BE2C (cell line): ENCODE data around the gene UNKL.

ENCODE experiments used
- DNase-seq: peaks from one replicate; pipeline ENCODE4 v3.0.0-alpha.2; 2020
- H3K27me3 ChIP-seq: fragments of 250-450 bp; sonication (Bioruptor Pico); 2 replicates; pipeline ENCODE4 v1.5.1; 2020; ENCODE audit warnings: mild to moderate bottlenecking
- H3K36me3 ChIP-seq: fragments of 250-450 bp; sonication (Bioruptor Pico); 2 replicates; pipeline ENCODE4 v1.5.1; 2020; ENCODE audit warnings: mild to moderate bottlenecking
- H3K4me1 ChIP-seq: fragments of 250-450 bp; sonication (Bioruptor Pico); 2 replicates; pipeline ENCODE4 v1.5.1; 2020
- H3K4me3 ChIP-seq: 2 replicates; pipeline ENCODE4 v1.5.1; 2011; ENCODE audit warnings: low read depth, low read length
- H3K9me3 ChIP-seq: fragments of 250-450 bp; sonication (Bioruptor Pico); 2 replicates; pipeline ENCODE4 v1.5.1; 2020
- CTCF ChIP-seq: IDR thresholded peaks from 2 replicates; pipeline ENCODE4 v1.5.1; 2012; ENCODE audit warnings: mild to moderate bottlenecking, low read depth, low read length

UNKL gene

GRCh38 chr16:1426734-1427471 is 12.4 kb upstream of the UNKL start:
- DNase-seq = peak; percentile 20
- H3K4me1 ChIP-seq = peaks cover 16% of the 10 kb centered on the region
- TF ChIP-seq CTCF = no peak
- no peaks in the 10 kb centered on the region for H3K36me3 ChIP-seq
- no peaks in the 10 kb centered on the region for H3K9me3 ChIP-seq
- H3K4me3 ChIP-seq = no peak overlapping the region
- no peaks in the 10 kb centered on the region for H3K27me3 ChIP-seq

DNA sequence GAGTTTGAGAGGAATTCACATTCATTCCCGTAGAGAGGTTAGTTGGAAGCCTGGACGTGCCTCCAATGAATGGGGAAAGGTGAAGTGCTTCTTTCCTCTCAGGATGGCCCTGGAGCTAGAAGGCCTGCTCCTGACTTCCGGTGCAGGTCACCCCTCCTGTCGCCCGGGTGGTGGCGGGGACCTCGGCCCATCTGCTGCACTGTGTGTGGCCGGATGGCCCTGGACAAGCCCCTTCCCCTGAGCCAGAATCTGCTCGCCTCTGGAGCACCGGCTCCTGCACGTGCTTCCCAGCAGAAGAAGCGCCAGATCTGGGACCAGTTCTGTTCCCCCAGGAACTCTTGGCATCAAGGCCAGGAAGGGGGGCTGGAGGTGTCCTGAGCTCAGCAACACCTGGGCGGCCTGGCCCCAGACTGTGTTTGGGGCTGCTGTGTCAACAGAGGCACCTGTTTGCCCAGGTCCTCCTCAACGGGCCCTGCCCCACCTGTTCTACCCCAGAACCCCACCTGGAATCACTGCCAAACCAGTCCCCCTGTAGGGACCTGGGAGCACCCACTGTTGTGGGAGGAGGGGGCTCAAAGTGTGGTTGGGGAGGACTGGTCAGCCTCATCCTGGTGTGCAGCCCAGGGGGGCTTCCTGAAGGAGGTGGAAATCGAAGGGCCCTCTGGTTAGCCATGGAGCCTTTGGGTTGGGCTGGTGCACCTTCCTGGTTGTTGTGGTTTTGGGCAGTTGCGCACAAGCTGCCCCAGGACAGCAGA is 11.3 kb upstream of the UNKL start:
- no peak overlapping the region for H3K4me3 ChIP-seq
- H3K9me3 ChIP-seq = no peaks in the 10 kb centered on the region
- H3K36me3 ChIP-seq = no peaks in the 10 kb centered on the region
- TF ChIP-seq CTCF = no peak
- H3K4me1 ChIP-seq = peaks cover 10% of the 10 kb centered on the region
- H3K27me3 ChIP-seq = no peaks in the 10 kb centered on the region
- DNase-seq = no peak

DNA sequence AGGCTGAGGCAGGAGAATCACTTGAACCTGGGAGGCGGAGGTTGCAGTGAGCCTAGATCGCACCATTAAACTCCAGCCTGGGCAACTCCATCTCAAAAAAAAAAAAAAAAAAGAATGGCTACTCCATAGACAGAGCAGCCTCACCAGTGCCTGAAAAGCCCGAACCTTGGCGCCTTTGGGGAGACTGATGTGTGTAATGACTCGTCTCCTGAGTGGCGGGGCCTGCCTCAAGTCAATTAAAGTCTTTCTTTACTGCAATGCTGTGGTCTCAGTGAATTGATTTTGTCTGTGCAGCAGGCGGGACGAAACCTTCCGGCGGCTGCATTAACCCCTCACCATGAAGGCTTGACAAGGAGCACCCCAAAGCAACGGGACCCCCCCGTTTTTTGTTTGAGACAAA is 9.5 kb upstream of the UNKL start:
- no peak for TF ChIP-seq CTCF
- no peaks in the 10 kb centered on the region for H3K27me3 ChIP-seq
- no peaks in the 10 kb centered on the region for H3K4me1 ChIP-seq
- no peaks in the 10 kb centered on the region for H3K9me3 ChIP-seq
- no peak overlapping the region for H3K4me3 ChIP-seq
- no peaks in the 10 kb centered on the region for H3K36me3 ChIP-seq
- DNase-seq = no peak

- Histone ChIP-seq H3K4me3 (no peak overlapping the region), H3K4me1 (no peaks in the 10 kb centered on the region), H3K9me3 (no peaks in the 10 kb centered on the region), H3K36me3 (peaks cover 7% of the 10 kb centered on the region; the same call in 1 of the 2 replicates), H3K27me3 (no peaks in the 10 kb centered on the region)
- no peak for DNase-seq
- TF ChIP-seq CTCF = no peak
These were observed 7.6 kb upstream of the UNKL start for GRCh38 chr16:1422076-1422475.

DNA sequence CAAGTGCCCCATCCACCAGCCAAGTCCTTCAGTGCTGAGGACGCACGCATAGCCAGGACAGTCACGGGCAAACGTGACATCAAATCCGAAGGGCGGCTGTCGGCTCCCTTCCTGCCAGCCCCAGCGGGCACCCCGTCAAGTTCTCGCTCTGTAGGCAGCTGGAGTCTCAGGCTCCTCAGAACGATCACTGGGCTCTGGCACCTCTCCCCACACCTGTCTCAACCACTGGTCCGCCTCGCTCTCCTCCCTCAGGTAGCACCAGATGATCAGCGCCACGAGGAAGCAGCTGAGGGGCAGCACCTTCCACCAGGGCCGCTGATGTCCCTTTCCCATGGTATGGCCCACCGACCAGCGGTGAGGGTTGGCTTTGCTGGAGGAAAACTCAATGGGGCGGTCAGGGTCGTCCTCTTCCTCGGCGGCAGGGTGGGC is 5.6 kb upstream of the UNKL start:
- Histone ChIP-seq H3K4me3 (peak overlapping the region; percentile 100), H3K36me3 (peaks cover 7% of the 10 kb centered on the region; the same call in 1 of the 2 replicates), H3K4me1 (no peaks in the 10 kb centered on the region), H3K27me3 (no peaks in the 10 kb centered on the region), H3K9me3 (no peaks in the 10 kb centered on the region)
- TF ChIP-seq CTCF = no peak
- DNase-seq = no peak

DNA sequence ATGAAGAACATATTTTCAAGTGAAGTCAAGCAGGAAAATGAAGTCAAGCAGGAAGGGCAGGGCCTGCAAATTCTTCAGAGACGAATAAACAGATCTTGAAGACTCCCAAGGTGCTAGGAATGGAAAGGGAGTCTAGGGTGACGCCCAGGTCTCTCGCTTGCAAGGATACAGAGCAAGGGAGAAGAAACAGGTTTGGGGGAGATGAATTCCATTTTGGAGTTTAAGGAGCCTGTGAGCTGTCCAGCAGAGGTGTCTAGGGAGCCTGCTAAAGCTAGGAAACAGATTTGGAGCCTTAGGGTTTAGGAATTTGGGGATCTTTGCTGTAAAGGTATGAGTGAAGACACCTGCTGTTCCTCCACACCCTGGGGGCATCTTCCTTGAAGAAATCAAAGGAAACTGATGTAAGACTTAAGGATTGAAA is 2.0 kb upstream of the UNKL start:
- Histone ChIP-seq H3K27me3 (no peaks in the 10 kb centered on the region), H3K9me3 (no peaks in the 10 kb centered on the region), H3K36me3 (peaks cover 7% of the 10 kb centered on the region; the same call in 1 of the 2 replicates), H3K4me3 (no peak overlapping the region), H3K4me1 (no peaks in the 10 kb centered on the region)
- DNase-seq = no peak
- TF ChIP-seq CTCF = no peak
